GM18951 (cell line): ENCODE data around the gene LHX1.

Experiments
- POLR2A ChIP-seq: IDR thresholded peaks from 4 replicates; pipeline ENCODE4 v1.6.1; 2011; ENCODE audit warnings: mild to moderate bottlenecking; ENCODE audit not compliant: insufficient read length, insufficient read depth; ENCODE audit errors: extremely low read depth
- in situ Hi-C: fragments of 300-500 bp; cut with MboI; formaldehyde crosslinking; loops from one replicate; pipeline ENCODE4 v1.12.0; 2022; ENCODE audit warnings: low sequenced_read_pairs, mixed read lengths, inconsistent platforms; ENCODE audit not compliant: unreplicated experiment

The LHX1 gene

GRCh38 chr17:36980280-36980761 is 43.0 kb downstream of the LHX1 start:
- TF ChIP-seq POLR2A = no peak
- in situ Hi-C loops = no loop called here

GRCh38 chr17:36983618-36984017 is 46.3 kb downstream of the LHX1 start:
- no peak for TF ChIP-seq POLR2A
- in situ Hi-C loops = no loop called here

- in situ Hi-C loops = no loop called here
- no peak for TF ChIP-seq POLR2A
Measured at GRCh38 chr17:36989173-36989572, 51.9 kb downstream of the LHX1 start.

GRCh38 chr17:36992701-36993100 is 55.4 kb downstream of the LHX1 start:
- in situ Hi-C loops = no loop called here
- no peak for TF ChIP-seq POLR2A

- in situ Hi-C loops = no loop called here
- no peak for TF ChIP-seq POLR2A
Measured at GRCh38 chr17:36993227-36993626, 56.0 kb downstream of the LHX1 start.
